DOHH2 (cell line): ENCODE measurements around the gene TOMM22.

Experiments
- H3F3A ChIP-seq: fragments of 200-600 bp; sonication (generic), shearing (Covaris generic); 2 replicates; pipeline ENCODE4 v1.6.0; 2016; ENCODE audit warnings: antibody characterized with exemption, mild to moderate bottlenecking; ENCODE audit not compliant: control insufficient read depth, insufficient read depth
- H3K27ac ChIP-seq: fragments of 200-600 bp; sonication (generic); 2 replicates; pipeline ENCODE4 v1.5.1; 2014; ENCODE audit warnings: low read depth, mild to moderate bottlenecking, low read length, moderate library complexity
- H3K27me3 ChIP-seq: fragments of 200-600 bp; sonication (generic); 2 replicates; pipeline ENCODE4 v1.6.1; 2014; ENCODE audit warnings: mild to moderate bottlenecking, low read length, mixed read lengths; ENCODE audit not compliant: control insufficient read depth
- H3K36me3 ChIP-seq: fragments of 200-600 bp; sonication (generic); 2 replicates; pipeline ENCODE4 v1.6.1; 2014; ENCODE audit warnings: mild to moderate bottlenecking, low read length, moderate library complexity, mixed read lengths; ENCODE audit not compliant: control insufficient read depth
- H3K4me1 ChIP-seq: fragments of 200-600 bp; sonication (generic); 2 replicates; pipeline ENCODE4 v1.6.1; 2014; ENCODE audit warnings: mild to moderate bottlenecking, low read length, mixed read lengths; ENCODE audit not compliant: control insufficient read depth
- H3K4me2 ChIP-seq: fragments of 200-600 bp; sonication (generic); 2 replicates; pipeline ENCODE4 v1.6.0; 2014; ENCODE audit warnings: mild to moderate bottlenecking, low read length, moderate library complexity
- H3K4me3 ChIP-seq: fragments of 200-600 bp; sonication (generic); 2 replicates; pipeline ENCODE4 v1.5.1; 2014; ENCODE audit warnings: mild to moderate bottlenecking, low read length, mixed read lengths
- H3K79me2 ChIP-seq: fragments of 200-600 bp; sonication (generic); 2 replicates; pipeline ENCODE4 v1.6.1; 2014; ENCODE audit warnings: mild to moderate bottlenecking, low read length, mixed read lengths; ENCODE audit not compliant: control insufficient read depth
- H3K9me2 ChIP-seq: fragments of 200-600 bp; sonication (generic); replicated peaks from 2 replicates; pipeline ENCODE4 v1.6.1; 2014; ENCODE audit warnings: mild to moderate bottlenecking, low read length, mixed read lengths; ENCODE audit not compliant: control insufficient read depth
- H3K9me3 ChIP-seq: fragments of 200-600 bp; sonication (generic); 2 replicates; pipeline ENCODE4 v1.6.1; 2014; ENCODE audit warnings: antibody characterized with exemption, low read length, mixed read lengths; ENCODE audit not compliant: control insufficient read depth, insufficient read depth
- H4K20me1 ChIP-seq: fragments of 200-600 bp; sonication (generic); 2 replicates; pipeline ENCODE4 v1.6.0; 2014; ENCODE audit warnings: low read depth, mild to moderate bottlenecking, antibody characterized with exemption, low read length, moderate library complexity; ENCODE audit not compliant: control insufficient read depth, insufficient read depth
- CTCF ChIP-seq: fragments of 200-600 bp; sonication (generic); IDR thresholded peaks from one replicate; pipeline ENCODE4 v1.5.1; 2014; ENCODE audit warnings: antibody characterized with exemption, mild to moderate bottlenecking, low read depth, low read length; ENCODE audit not compliant: poor library complexity, severe bottlenecking
- EZH2phosphoT487 ChIP-seq: fragments of 200-600 bp; sonication (generic); IDR thresholded peaks from 2 replicates; pipeline ENCODE4 v1.6.1; 2017; ENCODE audit warnings: borderline replicate concordance, mild to moderate bottlenecking, antibody characterized with exemption, low read length, moderate library complexity, mixed read lengths

The TOMM22 gene

GRCh38 chr22:38715852-38716251, 34.1 kb downstream of the TOMM22 start:
- Histone ChIP-seq H3K9me2 (no peaks in the 10 kb centered on the region), H4K20me1 (peaks cover 18% of the 10 kb centered on the region), H3K36me3 (peaks cover 55% of the 10 kb centered on the region), H3F3A (no peaks in the 10 kb centered on the region), H3K4me1 (no peaks in the 10 kb centered on the region), H3K4me3 (no peak overlapping the region), H3K27me3 (no peaks in the 10 kb centered on the region), H3K27ac (no peak overlapping the region), H3K9me3 (no peaks in the 10 kb centered on the region), H3K4me2 (no peak overlapping the region), H3K79me2 (peaks cover 56% of the 10 kb centered on the region)
- TF ChIP-seq EZH2phosphoT487 (no peak), CTCF (no peak)

GRCh38 chr22:38716271-38716670, 34.5 kb downstream of the TOMM22 start:
- H3K27ac ChIP-seq, result no peak overlapping the region
- H3K4me3 ChIP-seq, result no peak overlapping the region
- H3K9me3 ChIP-seq, result no peaks in the 10 kb centered on the region
- no peak overlapping the region for H3K4me2 ChIP-seq
- peaks cover 14% of the 10 kb centered on the region for H4K20me1 ChIP-seq
- H3K36me3 ChIP-seq, result peaks cover 51% of the 10 kb centered on the region
- no peaks in the 10 kb centered on the region for H3K4me1 ChIP-seq
- no peak for TF ChIP-seq CTCF
- no peak for TF ChIP-seq EZH2phosphoT487
- no peaks in the 10 kb centered on the region for H3K9me2 ChIP-seq
- H3F3A ChIP-seq, result no peaks in the 10 kb centered on the region
- no peaks in the 10 kb centered on the region for H3K27me3 ChIP-seq
- H3K79me2 ChIP-seq, result peaks cover 52% of the 10 kb centered on the region

- H3K4me3 ChIP-seq, result no peak overlapping the region
- peaks cover 47% of the 10 kb centered on the region for H3K79me2 ChIP-seq
- H3K27me3 ChIP-seq, result no peaks in the 10 kb centered on the region
- H3K9me2 ChIP-seq, result no peaks in the 10 kb centered on the region
- H3F3A ChIP-seq, result no peaks in the 10 kb centered on the region
- H4K20me1 ChIP-seq, result peaks cover 11% of the 10 kb centered on the region
- H3K27ac ChIP-seq, result no peak overlapping the region
- TF ChIP-seq EZH2phosphoT487, result no peak
- no peak for TF ChIP-seq CTCF
- no peaks in the 10 kb centered on the region for H3K9me3 ChIP-seq
- peaks cover 54% of the 10 kb centered on the region for H3K36me3 ChIP-seq
- H3K4me1 ChIP-seq, result no peaks in the 10 kb centered on the region
- H3K4me2 ChIP-seq, result no peak overlapping the region
Observed at GRCh38 chr22:38716826-38717225, 35.1 kb downstream of the TOMM22 start.

- no peaks in the 10 kb centered on the region for H3K9me2 ChIP-seq
- no peaks in the 10 kb centered on the region for H3F3A ChIP-seq
- peaks cover 43% of the 10 kb centered on the region for H3K79me2 ChIP-seq
- no peak overlapping the region for H3K27ac ChIP-seq
- no peak overlapping the region for H3K4me2 ChIP-seq
- TF ChIP-seq CTCF (no peak), EZH2phosphoT487 (no peak)
- no peaks in the 10 kb centered on the region for H3K27me3 ChIP-seq
- peaks cover 55% of the 10 kb centered on the region for H3K36me3 ChIP-seq
- H3K9me3 ChIP-seq, result no peaks in the 10 kb centered on the region
- no peaks in the 10 kb centered on the region for H3K4me1 ChIP-seq
- H3K4me3 ChIP-seq, result no peak overlapping the region
- H4K20me1 ChIP-seq, result peaks cover 11% of the 10 kb centered on the region
Observed at GRCh38 chr22:38717244-38717643, 35.5 kb downstream of the TOMM22 start.
